HepG2 (cell line): ENCODE data around the gene SAMD8. TPM values are rescaled to one million over a fixed set of nuclear protein-coding genes. Genes with fewer than 3 reads are reported as not detected.

Experiments used
- ATAC-seq: fragments of 200-7000 bp; cut with Tn5 transposase; 3 replicates; pipeline ENCODE4 v1.9.1; 2020; ENCODE audit warnings: mild to moderate bottlenecking, moderate library complexity
- BruUV-seq: library from RNA; stranded (reverse); fragments of 400-500 nt; replicated peaks from 2 replicates; lab custom pipeline; 2021; lab: Mats Ljungman, UMichigan
- CTCF ChIA-PET: fragments of 300-600 bp; formaldehyde crosslinking; extraction: SDS; loops from one replicate; lab custom pipeline; 2021; ENCODE audit warnings: low total read pairs, inconsistent platforms, low intra/inter-chr PET ratio; lab: Yijun Ruan, JAX
- POLR2A ChIA-PET: fragments of 350-600 bp; sonication (Branson Sonifier 250); formaldehyde crosslinking; loops from one replicate; lab custom pipeline; 2020; ENCODE audit warnings: antibody characterized with exemption, inconsistent platforms; lab: Yijun Ruan, JAX
- DNase-seq: peaks from one replicate; pipeline ENCODE4 v3.0.0-alpha.2; 2015; ENCODE audit warnings: low spot score
- FAIRE-seq: peaks from 3 replicates; lab custom pipeline; 2011; peaks lifted over from hg19 to GRCh38; lab: Jason Lieb, UNC
- H2AFZ ChIP-seq: one replicate; pipeline ENCODE4 v1.6.1; 2011; ENCODE audit warnings: low read length, inconsistent platforms
- H3K27ac ChIP-seq: fragments of 300-600 bp; 3 replicates; pipeline ENCODE4 v1.8.0; 2011; ENCODE audit warnings: mixed run types, mild to moderate bottlenecking, mixed read lengths, low read length, inconsistent platforms; ENCODE audit not compliant: insufficient read depth; ENCODE audit errors: extremely low read length
- H3K27me3 ChIP-seq, 2 experiments: fragments of 200-600 bp in 1 of 2; 2 replicates in 1 of 2; 3 replicates in 1 of 2; pipeline versions ENCODE4 v1.6.0 to v1.8.0; 2011; ENCODE audit warnings: low read length in 2 of 2, mild to moderate bottlenecking in 2 of 2, moderate library complexity in 2 of 2, inconsistent platforms in 1 of 2; ENCODE audit not compliant: insufficient read depth in 2 of 2, control insufficient read depth in 1 of 2
- H3K36me3 ChIP-seq, 2 experiments: fragments of 200-600 bp in 1 of 2; replicated peaks in 1 of 2; 2 replicates in 1 of 2; 3 replicates in 1 of 2; pipeline versions ENCODE4 v1.5.1 to v1.8.0; 2011; ENCODE audit warnings: low read length in 2 of 2, inconsistent platforms in 1 of 2; ENCODE audit not compliant: insufficient read depth in 2 of 2, control insufficient read depth in 1 of 2
- H3K4me1 ChIP-seq: 2 replicates; pipeline ENCODE4 v1.5.1; 2012; ENCODE audit warnings: low read length, inconsistent platforms; ENCODE audit not compliant: insufficient read depth
- H3K4me2 ChIP-seq: 2 replicates; pipeline ENCODE4 v1.6.0; 2011; ENCODE audit warnings: low read depth, low read length, inconsistent platforms
- H3K4me3 ChIP-seq, 3 experiments: fragments of 200-600 bp in 1 of 3; sonication (generic), shearing (Covaris generic) in 1 of 3; replicated peaks in 1 of 3; 2 replicates each; pipeline ENCODE4 v1.5.1; 2011 to 2016; ENCODE audit warnings: low read length in 3 of 3, inconsistent platforms in 2 of 3, low read depth in 2 of 3, mild to moderate bottlenecking in 2 of 3, control low read depth in 1 of 3, mixed read lengths in 1 of 3; ENCODE audit not compliant: insufficient read depth in 1 of 3
- H3K79me2 ChIP-seq: one replicate; pipeline ENCODE4 v1.6.1; 2011; ENCODE audit warnings: low read length, inconsistent platforms; ENCODE audit not compliant: insufficient read depth
- H3K9ac ChIP-seq: 2 replicates; pipeline ENCODE4 v1.6.0; 2011; ENCODE audit warnings: mild to moderate bottlenecking, low read depth, low read length, inconsistent platforms; ENCODE audit not compliant: insufficient read depth
- H3K9me3 ChIP-seq: 2 replicates; pipeline ENCODE4 v1.5.1; 2012; ENCODE audit warnings: mild to moderate bottlenecking, low read length
- H4K20me1 ChIP-seq: 2 replicates; pipeline ENCODE4 v1.6.0; 2011; ENCODE audit warnings: inconsistent platforms, mild to moderate bottlenecking, low read length, moderate library complexity; ENCODE audit not compliant: insufficient read depth
- ASH2L ChIP-seq: fragments of 300-600, 200-600 bp; sonication (generic); IDR thresholded peaks from 2 replicates; pipeline ENCODE4 v1.7.0; 2017; ENCODE audit warnings: low read depth, mild to moderate bottlenecking, moderate library complexity, mixed read lengths, low read length; ENCODE audit not compliant: insufficient read length
- ETV6 ChIP-seq: sonication (generic); formaldehyde crosslinking; conservative IDR thresholded peaks from 2 replicates; pipeline ENCODE4 v1.4.0; 2020; ENCODE audit warnings: missing genetic modification reagents
- HOXA5 ChIP-seq: sonication (generic); formaldehyde crosslinking; IDR thresholded peaks from 2 replicates; pipeline ENCODE4 v1.4.0; 2020; ENCODE audit warnings: missing genetic modification reagents
- IRX3 ChIP-seq: sonication (generic); formaldehyde crosslinking; IDR thresholded peaks from 2 replicates; pipeline ENCODE4 v1.8.1; 2023; ENCODE audit warnings: mild to moderate bottlenecking, low read depth, missing genetic modification reagents, borderline replicate concordance
- MBD4 ChIP-seq: IDR thresholded peaks from 2 replicates; pipeline ENCODE4 v1.6.1; 2012; ENCODE audit warnings: low read length, inconsistent platforms, borderline replicate concordance
- NCOA2 ChIP-seq: sonication (generic); formaldehyde crosslinking; IDR thresholded peaks from 2 replicates; pipeline ENCODE4 v1.8.0; 2022; ENCODE audit warnings: inconsistent platforms
- NFE2 ChIP-seq: sonication (generic); formaldehyde crosslinking; IDR thresholded peaks from 2 replicates; pipeline ENCODE4 v1.4.0; 2020; ENCODE audit warnings: missing genetic modification reagents
- NFIC ChIP-seq: IDR thresholded peaks from 2 replicates; pipeline ENCODE4 v1.6.1; 2012; ENCODE audit warnings: mild to moderate bottlenecking, low read length, inconsistent platforms
- POLR2G ChIP-seq: fragments of 200-400 bp; formaldehyde crosslinking; IDR thresholded peaks from 2 replicates; pipeline ENCODE4 v1.6.1; 2018; ENCODE audit warnings: mild to moderate bottlenecking, low read depth, low read length, moderate library complexity
- STAT5B ChIP-seq: sonication (generic); formaldehyde crosslinking; IDR thresholded peaks from 2 replicates; pipeline ENCODE4 v1.4.0; 2020; ENCODE audit warnings: missing genetic modification reagents
- YEATS4 ChIP-seq: sonication (generic); formaldehyde crosslinking; IDR thresholded peaks from 2 replicates; pipeline ENCODE4 v1.4.0; 2020; ENCODE audit warnings: missing genetic modification reagents, borderline replicate concordance
- ZNF432 ChIP-seq: sonication (generic); formaldehyde crosslinking; IDR thresholded peaks from 2 replicates; pipeline ENCODE4 v1.5.0; 2020; ENCODE audit warnings: missing genetic modification reagents, mild to moderate bottlenecking, borderline replicate concordance
- WGBS: methylation state at CpG from one replicate; pipeline ENCODE4 v1.1.6; 2017; ENCODE audit warnings: low lambda C conversion rate; 5-methylcytosine and 5-hydroxymethylcytosine counted together
- in situ Hi-C: cut with HindIII; loops from 2 replicates; pipeline ENCODE4 v1.10.0; 2017; ENCODE audit warnings: low pct_unique_long_range_greater_than_20kb; ENCODE audit not compliant: extremely low pct_ligation_motif_present
- intact Hi-C: fragments of 100-400 bp; cut with micrococcal nuclease; formaldehyde crosslinking; loops from one replicate; pipeline ENCODE4 v1.10.0; 2022; ENCODE audit not compliant: unreplicated experiment
- polyA plus RNA-seq, 8 experiments: library from polyadenylated mRNA; depleted of rRNA in 3 of 8; stranded (reverse) in 7 of 8; unstranded in 1 of 8; fragments of >200 nt; fragmentation: Illumina TruSeq in 4 of 8; extraction: Trizol in 4 of 8; gene quantifications; 2 replicates each; pipeline versions ENCODE4 v1.2.1 to v1.2.3, GENCODE V29; 2011 to 2016; ENCODE audit warnings: low read depth in 4 of 8, missing spikeins in 1 of 8, mixed read lengths in 1 of 8; ENCODE audit not compliant: insufficient read depth in 1 of 8
- total RNA-seq, 5 experiments: library from RNA; depleted of rRNA; stranded (reverse); fragments of >200 nt; fragmentation: Illumina TruSeq; extraction: Trizol; gene quantifications; 2 replicates each; pipeline ENCODE4 v1.2.3, GENCODE V29; 2016; ENCODE audit warnings: low read depth in 1 of 5
- TF ChIP-seq, protein P1 (sequence below): fragments of 450-650 bp; IDR thresholded peaks from 2 replicates; pipeline ENCODE4 v1.6.1; 2017; ENCODE audit warnings: mild to moderate bottlenecking
- TF ChIP-seq, protein P2 (sequence below): sonication (generic); formaldehyde crosslinking; IDR thresholded peaks from 2 replicates; pipeline ENCODE4 v1.8.0; 2023; ENCODE audit warnings: mild to moderate bottlenecking, missing genetic modification reagents
- TF ChIP-seq, protein P3 (sequence below): sonication (generic); formaldehyde crosslinking; IDR thresholded peaks from 2 replicates; pipeline ENCODE4 v1.5.1; 2020; ENCODE audit warnings: missing genetic modification reagents, mild to moderate bottlenecking, borderline replicate concordance
- TF ChIP-seq, protein P4 (sequence below): sonication (generic); formaldehyde crosslinking; IDR thresholded peaks from 2 replicates; pipeline ENCODE4 v1.5.0; 2020; ENCODE audit warnings: missing genetic modification reagents, mild to moderate bottlenecking, borderline replicate concordance

SAMD8 gene
- total and polyA plus RNA-seq, 2 of the 13 experiments (the other 11 are each of a cell fraction or from before 2014, with no cell fraction given), result 10.4 to 13.2 TPM

DNA sequence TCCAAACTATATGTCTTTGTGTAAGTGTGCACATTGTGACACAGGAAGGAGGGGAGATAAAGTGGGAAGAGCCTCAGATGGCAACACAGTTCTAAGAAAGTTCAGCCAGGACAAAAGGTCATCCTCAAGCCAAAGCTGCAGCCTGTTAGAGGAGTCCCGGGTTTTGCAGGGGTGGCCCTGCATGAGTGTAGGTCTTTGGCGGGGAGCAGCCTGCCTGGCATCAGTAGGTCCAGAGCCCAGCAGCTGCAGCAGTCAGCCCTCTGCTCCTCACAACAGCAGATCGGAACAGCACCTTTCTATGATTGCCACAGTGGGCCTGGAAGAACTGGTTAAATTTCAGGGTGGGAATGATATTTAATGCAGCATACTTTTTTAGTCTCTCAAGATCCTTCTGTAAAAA lies 85.6 kb downstream of the SAMD8 start (continued):
- TF ChIP-seq, protein P1, sequence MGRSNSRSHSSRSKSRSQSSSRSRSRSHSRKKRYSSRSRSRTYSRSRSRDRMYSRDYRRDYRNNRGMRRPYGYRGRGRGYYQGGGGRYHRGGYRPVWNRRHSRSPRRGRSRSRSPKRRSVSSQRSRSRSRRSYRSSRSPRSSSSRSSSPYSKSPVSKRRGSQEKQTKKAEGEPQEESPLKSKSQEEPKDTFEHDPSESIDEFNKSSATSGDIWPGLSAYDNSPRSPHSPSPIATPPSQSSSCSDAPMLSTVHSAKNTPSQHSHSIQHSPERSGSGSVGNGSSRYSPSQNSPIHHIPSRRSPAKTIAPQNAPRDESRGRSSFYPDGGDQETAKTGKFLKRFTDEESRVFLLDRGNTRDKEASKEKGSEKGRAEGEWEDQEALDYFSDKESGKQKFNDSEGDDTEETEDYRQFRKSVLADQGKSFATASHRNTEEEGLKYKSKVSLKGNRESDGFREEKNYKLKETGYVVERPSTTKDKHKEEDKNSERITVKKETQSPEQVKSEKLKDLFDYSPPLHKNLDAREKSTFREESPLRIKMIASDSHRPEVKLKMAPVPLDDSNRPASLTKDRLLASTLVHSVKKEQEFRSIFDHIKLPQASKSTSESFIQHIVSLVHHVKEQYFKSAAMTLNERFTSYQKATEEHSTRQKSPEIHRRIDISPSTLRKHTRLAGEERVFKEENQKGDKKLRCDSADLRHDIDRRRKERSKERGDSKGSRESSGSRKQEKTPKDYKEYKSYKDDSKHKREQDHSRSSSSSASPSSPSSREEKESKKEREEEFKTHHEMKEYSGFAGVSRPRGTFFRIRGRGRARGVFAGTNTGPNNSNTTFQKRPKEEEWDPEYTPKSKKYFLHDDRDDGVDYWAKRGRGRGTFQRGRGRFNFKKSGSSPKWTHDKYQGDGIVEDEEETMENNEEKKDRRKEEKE, result no peak
- TF ChIP-seq MBD4, result no peak
- TF ChIP-seq IRX3 (CRISPR knock-in tag), result no peak
- TF ChIP-seq, protein P2, sequence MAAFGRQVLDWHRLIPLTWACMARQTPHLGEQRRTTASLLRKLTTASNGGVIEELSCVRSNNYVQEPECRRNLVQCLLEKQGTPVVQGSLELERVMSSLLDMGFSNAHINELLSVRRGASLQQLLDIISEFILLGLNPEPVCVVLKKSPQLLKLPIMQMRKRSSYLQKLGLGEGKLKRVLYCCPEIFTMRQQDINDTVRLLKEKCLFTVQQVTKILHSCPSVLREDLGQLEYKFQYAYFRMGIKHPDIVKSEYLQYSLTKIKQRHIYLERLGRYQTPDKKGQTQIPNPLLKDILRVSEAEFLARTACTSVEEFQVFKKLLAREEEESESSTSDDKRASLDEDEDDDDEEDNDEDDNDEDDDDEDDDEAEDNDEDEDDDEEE (CRISPR knock-in tag), result no peak
- TF ChIP-seq, all 625 proteins: peak for 0

DNA sequence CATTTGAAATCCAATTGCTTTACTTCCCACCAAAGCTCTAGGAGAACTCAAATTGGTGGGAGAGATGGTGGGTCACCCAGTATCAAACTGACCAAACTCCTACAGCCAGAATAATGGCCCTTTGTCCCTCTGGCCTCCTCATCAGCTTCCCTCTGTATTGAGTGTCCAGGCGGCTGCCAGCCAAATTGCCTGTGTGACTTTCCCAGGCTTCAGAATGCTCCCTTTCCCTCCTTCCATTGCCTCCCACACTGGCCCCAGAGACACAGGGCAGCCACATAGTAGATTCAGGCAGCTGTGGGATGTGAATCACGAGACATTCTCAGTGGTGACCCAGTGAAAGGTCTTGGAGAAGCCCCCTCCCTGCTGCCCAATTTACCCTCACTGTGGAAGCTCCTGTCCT lies 86.5 kb downstream of the SAMD8 start:
- 88% methylated on average over 2 of the region's 2 CpGs for WGBS
- POLR2A ChIA-PET, result interaction anchor here (2.1 kb wide), 1 partner anchor 13 kb away, joined by 11 read pairs; the partner anchor contains the start of gene VDAC2
- DNase-seq (no peak), ATAC-seq (no peak), FAIRE-seq (no peak)
- H3K9ac ChIP-seq, result no peak overlapping the region
- no TSS peak for BruUV-seq
- no peaks in the 10 kb centered on the region for H3K79me2 ChIP-seq
- no peak overlapping the region for H3K27ac ChIP-seq
- H3K4me2 ChIP-seq, result no peak overlapping the region
- CTCF ChIA-PET, result no interaction called here
- H3K9me3 ChIP-seq, result no peaks in the 10 kb centered on the region
- peaks cover 16% of the 10 kb centered on the region for H3K4me1 ChIP-seq
- no peaks in the 10 kb centered on the region for H3K36me3 ChIP-seq
- intact Hi-C loops (no loop called here), in situ Hi-C loops (no loop called here)
- H4K20me1 ChIP-seq, result no peaks in the 10 kb centered on the region
- H3K27me3 ChIP-seq, result no peaks in the 10 kb centered on the region; a peak in 1 of 5 replicates
- no peak overlapping the region for H3K4me3 ChIP-seq
- H2AFZ ChIP-seq, result no peak overlapping the region
- TF ChIP-seq NFE2 (CRISPR knock-in tag) (no peak), POLR2G (no peak), NCOA2 (CRISPR knock-in tag) (no peak), YEATS4 (CRISPR knock-in tag) (no peak), HOXA5 (CRISPR knock-in tag) (no peak), NFIC (no peak), ASH2L (no peak), ZNF432 (CRISPR knock-in tag) (no peak), ETV6 (CRISPR knock-in tag) (no peak), STAT5B (CRISPR knock-in tag) (no peak)
- TF ChIP-seq, protein P3, sequence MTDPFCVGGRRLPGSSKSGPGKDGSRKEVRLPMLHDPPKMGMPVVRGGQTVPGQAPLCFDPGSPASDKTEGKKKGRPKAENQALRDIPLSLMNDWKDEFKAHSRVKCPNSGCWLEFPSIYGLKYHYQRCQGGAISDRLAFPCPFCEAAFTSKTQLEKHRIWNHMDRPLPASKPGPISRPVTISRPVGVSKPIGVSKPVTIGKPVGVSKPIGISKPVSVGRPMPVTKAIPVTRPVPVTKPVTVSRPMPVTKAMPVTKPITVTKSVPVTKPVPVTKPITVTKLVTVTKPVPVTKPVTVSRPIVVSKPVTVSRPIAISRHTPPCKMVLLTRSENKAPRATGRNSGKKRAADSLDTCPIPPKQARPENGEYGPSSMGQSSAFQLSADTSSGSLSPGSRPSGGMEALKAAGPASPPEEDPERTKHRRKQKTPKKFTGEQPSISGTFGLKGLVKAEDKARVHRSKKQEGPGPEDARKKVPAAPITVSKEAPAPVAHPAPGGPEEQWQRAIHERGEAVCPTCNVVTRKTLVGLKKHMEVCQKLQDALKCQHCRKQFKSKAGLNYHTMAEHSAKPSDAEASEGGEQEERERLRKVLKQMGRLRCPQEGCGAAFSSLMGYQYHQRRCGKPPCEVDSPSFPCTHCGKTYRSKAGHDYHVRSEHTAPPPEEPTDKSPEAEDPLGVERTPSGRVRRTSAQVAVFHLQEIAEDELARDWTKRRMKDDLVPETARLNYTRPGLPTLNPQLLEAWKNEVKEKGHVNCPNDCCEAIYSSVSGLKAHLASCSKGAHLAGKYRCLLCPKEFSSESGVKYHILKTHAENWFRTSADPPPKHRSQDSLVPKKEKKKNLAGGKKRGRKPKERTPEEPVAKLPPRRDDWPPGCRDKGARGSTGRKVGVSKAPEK (CRISPR knock-in tag), result no peak
- TF ChIP-seq, protein P4, sequence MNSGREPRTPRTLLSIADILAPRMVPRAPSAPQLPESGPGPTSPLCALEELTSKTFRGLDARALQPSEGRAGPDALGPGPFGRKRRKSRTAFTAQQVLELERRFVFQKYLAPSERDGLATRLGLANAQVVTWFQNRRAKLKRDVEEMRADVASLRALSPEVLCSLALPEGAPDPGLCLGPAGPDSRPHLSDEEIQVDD (CRISPR knock-in tag), result no peak
